Measurements from ENCODE around the gene GNB5.
A peak's percentile ranks its signal among the peaks of the same experiment; 100 is the strongest.

GNB5 gene

DNA sequence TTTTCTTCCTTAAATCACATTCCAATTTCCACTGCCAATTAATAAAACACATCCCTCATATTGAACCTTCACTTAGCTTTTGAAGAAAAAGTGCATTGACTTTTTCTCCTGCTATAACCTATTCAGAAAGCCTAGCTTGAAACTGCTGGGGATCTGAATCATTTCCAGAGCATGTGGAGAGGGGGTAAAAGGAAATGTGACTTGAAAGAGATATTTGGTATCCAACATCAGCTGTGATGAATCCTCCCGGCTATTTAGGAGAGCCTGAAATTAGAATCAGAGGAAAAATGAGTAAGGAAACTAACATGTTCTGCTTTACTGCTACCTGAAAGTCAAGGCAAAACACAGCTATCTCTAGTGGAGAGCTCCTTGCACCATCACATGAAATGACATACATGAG, 2.6 kb upstream of the GNB5 start:
- TF ChIP-seq, protein P1, sequence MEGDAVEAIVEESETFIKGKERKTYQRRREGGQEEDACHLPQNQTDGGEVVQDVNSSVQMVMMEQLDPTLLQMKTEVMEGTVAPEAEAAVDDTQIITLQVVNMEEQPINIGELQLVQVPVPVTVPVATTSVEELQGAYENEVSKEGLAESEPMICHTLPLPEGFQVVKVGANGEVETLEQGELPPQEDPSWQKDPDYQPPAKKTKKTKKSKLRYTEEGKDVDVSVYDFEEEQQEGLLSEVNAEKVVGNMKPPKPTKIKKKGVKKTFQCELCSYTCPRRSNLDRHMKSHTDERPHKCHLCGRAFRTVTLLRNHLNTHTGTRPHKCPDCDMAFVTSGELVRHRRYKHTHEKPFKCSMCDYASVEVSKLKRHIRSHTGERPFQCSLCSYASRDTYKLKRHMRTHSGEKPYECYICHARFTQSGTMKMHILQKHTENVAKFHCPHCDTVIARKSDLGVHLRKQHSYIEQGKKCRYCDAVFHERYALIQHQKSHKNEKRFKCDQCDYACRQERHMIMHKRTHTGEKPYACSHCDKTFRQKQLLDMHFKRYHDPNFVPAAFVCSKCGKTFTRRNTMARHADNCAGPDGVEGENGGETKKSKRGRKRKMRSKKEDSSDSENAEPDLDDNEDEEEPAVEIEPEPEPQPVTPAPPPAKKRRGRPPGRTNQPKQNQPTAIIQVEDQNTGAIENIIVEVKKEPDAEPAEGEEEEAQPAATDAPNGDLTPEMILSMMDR (IDR thresholded peaks at IDR 0.05; ENCODE audit: low read depth, low read length, missing control alignments): no peak
- DNase-seq (ENCODE audit: extremely low read depth, low read depth): no peak
- H3K4me3 ChIP-seq (replicated peaks; ENCODE audit: low read depth, low read length): no peak overlapping the region

DNA sequence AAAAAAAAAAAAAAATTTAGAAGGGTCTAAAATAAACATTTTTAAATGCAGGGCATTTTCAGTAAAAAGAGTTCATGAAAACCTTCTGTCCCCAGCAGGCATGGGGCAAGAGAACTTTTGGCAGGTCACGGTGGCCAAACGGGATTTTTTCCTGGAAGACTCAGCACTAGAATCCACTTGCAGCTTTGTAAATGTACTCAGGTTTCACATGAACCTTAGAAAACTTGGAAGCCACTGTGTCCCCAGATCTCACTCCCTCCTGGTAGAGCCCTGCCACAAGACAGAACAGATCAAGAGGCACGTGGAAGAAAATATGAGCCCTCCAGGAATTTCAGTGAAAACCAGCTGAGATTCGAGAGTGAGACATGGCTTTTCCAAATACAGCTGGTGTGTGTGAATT, 2.1 kb upstream of the GNB5 start:
- no peak overlapping the region for H3K4me3 ChIP-seq (replicated peaks; ENCODE audit: low read depth, low read length)
- TF ChIP-seq, protein P1 (IDR thresholded peaks at IDR 0.05; ENCODE audit: low read depth, low read length, missing control alignments): no peak
- DNase-seq (ENCODE audit: extremely low read depth, low read depth): no peak

DNA sequence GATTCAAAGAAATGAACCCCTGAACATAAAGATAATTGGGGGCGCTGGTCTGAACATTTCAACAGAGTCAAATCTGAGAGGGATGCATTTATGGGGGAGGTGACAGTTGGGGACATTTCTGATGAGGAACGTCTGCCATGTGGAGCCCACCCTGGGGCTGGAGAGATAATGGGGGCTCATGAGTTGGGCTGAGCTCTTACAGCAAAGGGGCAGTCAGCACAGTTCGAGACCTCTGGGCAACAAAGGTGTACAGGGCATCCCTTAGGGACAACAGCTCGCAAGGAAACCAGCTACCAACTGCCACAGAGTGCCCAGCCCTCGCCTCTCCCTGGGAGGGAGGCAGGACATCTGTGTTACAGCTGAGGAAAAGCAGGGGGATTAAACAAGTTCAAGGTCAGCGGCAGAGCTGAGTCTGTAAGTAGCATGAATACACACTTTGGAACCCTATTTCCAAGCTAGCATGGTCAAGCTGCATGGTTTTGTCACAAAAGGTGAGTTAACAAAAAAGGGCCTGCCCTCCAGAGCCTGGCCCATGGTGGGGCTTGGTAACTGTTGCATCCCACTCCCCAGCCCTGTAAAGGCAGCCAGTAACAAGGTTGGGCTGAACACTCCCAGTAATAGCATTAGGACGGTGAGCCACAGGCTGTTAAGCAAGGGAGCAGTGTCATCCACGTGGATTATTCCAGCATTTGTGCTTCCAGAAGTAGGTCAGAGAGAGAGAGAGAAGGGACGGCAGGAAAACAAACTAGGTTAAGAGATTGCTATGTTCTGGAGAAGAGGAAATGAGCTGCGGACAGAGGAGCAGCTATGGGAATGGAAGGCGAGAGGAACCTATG, 4.3 kb downstream of the GNB5 start:
- TF ChIP-seq, protein P1 (IDR thresholded peaks at IDR 0.05; ENCODE audit: low read depth, low read length, missing control alignments): no peak
- H3K4me3 ChIP-seq (replicated peaks; ENCODE audit: low read depth, low read length): no peak overlapping the region

DNA sequence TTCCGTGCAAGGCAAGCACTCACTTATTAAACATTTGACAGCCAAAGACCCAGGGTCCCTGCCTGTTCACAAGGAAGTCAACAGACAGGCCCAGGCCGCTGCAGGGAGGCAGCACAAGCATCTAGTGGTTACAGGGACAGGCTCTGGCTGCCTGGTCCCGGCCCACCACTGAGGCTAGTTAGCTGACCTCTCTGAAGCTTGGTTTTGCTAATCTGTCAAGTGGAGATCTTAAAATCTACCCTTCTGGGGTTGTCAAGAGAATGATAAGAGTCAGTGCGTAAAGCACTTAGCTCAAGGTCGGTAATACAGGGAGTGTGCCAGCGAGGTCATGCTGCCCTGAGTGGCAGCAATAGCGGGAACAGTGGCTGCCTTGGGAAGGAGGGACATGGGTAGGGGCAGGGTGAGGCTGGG, 6.0 kb downstream of the GNB5 start:
- TF ChIP-seq, protein P1 (IDR thresholded peaks at IDR 0.05; ENCODE audit: low read depth, low read length, missing control alignments): no peak
- no peak for DNase-seq (ENCODE audit: extremely low read depth, low read depth)
- H3K4me3 ChIP-seq (replicated peaks; ENCODE audit: low read depth, low read length): no peak overlapping the region

More for the DNA sequence above, 4.3 kb downstream of the GNB5 start:
- DNase-seq (ENCODE audit: extremely low read depth, low read depth): no peak

DNA sequence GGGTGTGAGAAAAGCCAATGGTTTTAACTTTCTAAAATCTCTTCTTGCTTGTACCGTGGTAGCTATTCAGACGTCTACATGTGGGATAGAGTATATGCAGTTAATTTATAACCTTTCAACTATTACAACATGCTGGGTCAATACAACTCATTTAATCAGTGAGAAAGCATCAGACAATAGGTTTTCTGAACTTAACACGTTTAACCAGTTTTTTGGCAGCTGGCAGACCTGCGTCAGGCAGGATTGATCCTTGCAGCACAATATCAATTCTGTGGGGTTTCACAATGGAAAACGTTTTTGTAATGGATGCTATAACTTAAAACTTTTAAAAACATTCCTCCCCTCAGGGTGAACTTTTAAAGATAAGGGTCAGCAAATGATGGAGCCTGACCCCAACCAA, 6.5 kb downstream of the GNB5 start:
- TF ChIP-seq, protein P1 (IDR thresholded peaks at IDR 0.05; ENCODE audit: low read depth, low read length, missing control alignments): no peak
- H3K4me3 ChIP-seq (replicated peaks; ENCODE audit: low read depth, low read length): no peak overlapping the region
- no peak for DNase-seq (ENCODE audit: extremely low read depth, low read depth)

DNA sequence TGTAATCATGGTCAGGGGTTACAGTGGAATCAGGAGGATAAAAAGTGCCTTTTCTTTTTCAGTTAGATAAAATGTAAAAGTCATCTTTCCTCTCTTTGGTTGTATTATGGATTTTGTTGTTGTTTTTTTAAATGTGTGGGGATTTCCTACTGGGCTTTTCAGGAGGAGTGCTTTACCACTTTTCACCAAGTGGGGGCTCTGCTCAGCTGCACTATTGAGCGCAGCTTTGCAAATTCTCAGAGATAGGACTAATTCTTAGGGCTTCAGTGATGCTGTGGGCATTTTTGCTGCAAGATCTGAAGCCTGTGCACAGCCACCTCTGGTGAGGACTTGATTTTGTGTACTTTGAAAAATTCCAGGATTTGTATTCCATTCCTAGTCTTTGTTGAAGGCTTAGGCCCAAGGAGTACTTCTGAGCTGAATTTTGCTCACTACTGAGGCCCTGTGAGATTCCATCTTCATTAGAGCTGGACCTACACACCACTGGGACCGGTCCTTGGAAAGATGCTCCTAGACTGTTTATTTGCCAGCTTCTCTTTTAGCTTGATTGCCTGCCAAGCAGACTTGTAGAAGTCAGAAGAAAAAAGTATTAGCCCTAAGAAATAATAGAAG, 7.5 kb downstream of the GNB5 start:
- TF ChIP-seq, protein P1 (IDR thresholded peaks at IDR 0.05; ENCODE audit: low read depth, low read length, missing control alignments): peak; percentile 68
- no peak for DNase-seq (ENCODE audit: extremely low read depth, low read depth)
- H3K4me3 ChIP-seq (replicated peaks; ENCODE audit: low read depth, low read length): no peak overlapping the region
